GM18502 (cell line): Measurements from ENCODE around the gene LIN37.
"Not testable (repeated sequence)": the region's sequence is repeated elsewhere in the genome, so short reads cannot be mapped to it uniquely, and the experiment has no call there.

Experiments
- ATAC-seq: cut with Tn5 transposase; IDR thresholded peaks from one replicate; pipeline ENCODE4 v1.9.1; 2021; ENCODE audit warnings: mild to moderate bottlenecking; ENCODE audit not compliant: unreplicated experiment, poor library complexity

The LIN37 gene

GRCh38 chr19:35718345-35719041 lies 29.9 kb upstream of the LIN37 start:
- peak; percentile 9 for ATAC-seq

- no peak for ATAC-seq
These were observed 28.8 kb upstream of the LIN37 start for GRCh38 chr19:35719402-35720162.

- ATAC-seq: no peak
These were observed 28.2 kb upstream of the LIN37 start for GRCh38 chr19:35720163-35720524.

- ATAC-seq: no peak
These were observed 27.7 kb upstream of the LIN37 start for GRCh38 chr19:35720648-35721047.

- ATAC-seq: no peak
These were observed 27.0 kb upstream of the LIN37 start for GRCh38 chr19:35721374-35721773.

GRCh38 chr19:35722461-35722860 lies 25.9 kb upstream of the LIN37 start:
- no peak for ATAC-seq

GRCh38 chr19:35722897-35723296 lies 25.5 kb upstream of the LIN37 start:
- no peak for ATAC-seq

- no peak for ATAC-seq
These were observed 24.7 kb upstream of the LIN37 start for GRCh38 chr19:35723671-35724070.

GRCh38 chr19:35724132-35724531 lies 24.2 kb upstream of the LIN37 start:
- ATAC-seq: not testable (repeated sequence)

GRCh38 chr19:35724560-35724959 lies 23.8 kb upstream of the LIN37 start:
- ATAC-seq: no peak

- no peak for ATAC-seq
These were observed 23.0 kb upstream of the LIN37 start for GRCh38 chr19:35725216-35725861.

GRCh38 chr19:35727053-35727955 lies 21.1 kb upstream of the LIN37 start:
- no peak for ATAC-seq

GRCh38 chr19:35727956-35728706 lies 20.2 kb upstream of the LIN37 start:
- ATAC-seq: no peak

GRCh38 chr19:35729021-35729420 lies 19.4 kb upstream of the LIN37 start:
- no peak for ATAC-seq

GRCh38 chr19:35729763-35730162 lies 18.6 kb upstream of the LIN37 start:
- no peak for ATAC-seq

- ATAC-seq: no peak
These were observed 18.1 kb upstream of the LIN37 start for GRCh38 chr19:35730326-35730725.

GRCh38 chr19:35731353-35731752 lies 17.0 kb upstream of the LIN37 start:
- no peak for ATAC-seq

- ATAC-seq: no peak
These were observed 16.5 kb upstream of the LIN37 start for GRCh38 chr19:35731779-35732405.

- no peak for ATAC-seq
These were observed 15.7 kb upstream of the LIN37 start for GRCh38 chr19:35732540-35733179.
